Testis (tissue), 2 donors: Measurements from ENCODE around the gene NT5C1A.

Source experiments
- POLR2A ChIP-seq: fragments of 450-650 bp; IDR thresholded peaks from one replicate; pipeline ENCODE4 v1.6.1; 2017; ENCODE audit warnings: antibody characterized with exemption, mild to moderate bottlenecking, moderate library complexity
- TF ChIP-seq, protein P1 (sequence below), 3 experiments: fragments of 450-650 bp in 2 of 3; fragments of 200-600 bp in 1 of 3; sonication (generic) in 1 of 3; IDR thresholded peaks; one replicate each; pipeline ENCODE4 v1.5.1; 2016 to 2019; ENCODE audit warnings: antibody characterized with exemption in 3 of 3, mild to moderate bottlenecking in 2 of 3, moderate library complexity in 1 of 3

GRCh38 chr1:39625009-39625408, 46.9 kb downstream of the NT5C1A start:
- TF ChIP-seq, protein P1, sequence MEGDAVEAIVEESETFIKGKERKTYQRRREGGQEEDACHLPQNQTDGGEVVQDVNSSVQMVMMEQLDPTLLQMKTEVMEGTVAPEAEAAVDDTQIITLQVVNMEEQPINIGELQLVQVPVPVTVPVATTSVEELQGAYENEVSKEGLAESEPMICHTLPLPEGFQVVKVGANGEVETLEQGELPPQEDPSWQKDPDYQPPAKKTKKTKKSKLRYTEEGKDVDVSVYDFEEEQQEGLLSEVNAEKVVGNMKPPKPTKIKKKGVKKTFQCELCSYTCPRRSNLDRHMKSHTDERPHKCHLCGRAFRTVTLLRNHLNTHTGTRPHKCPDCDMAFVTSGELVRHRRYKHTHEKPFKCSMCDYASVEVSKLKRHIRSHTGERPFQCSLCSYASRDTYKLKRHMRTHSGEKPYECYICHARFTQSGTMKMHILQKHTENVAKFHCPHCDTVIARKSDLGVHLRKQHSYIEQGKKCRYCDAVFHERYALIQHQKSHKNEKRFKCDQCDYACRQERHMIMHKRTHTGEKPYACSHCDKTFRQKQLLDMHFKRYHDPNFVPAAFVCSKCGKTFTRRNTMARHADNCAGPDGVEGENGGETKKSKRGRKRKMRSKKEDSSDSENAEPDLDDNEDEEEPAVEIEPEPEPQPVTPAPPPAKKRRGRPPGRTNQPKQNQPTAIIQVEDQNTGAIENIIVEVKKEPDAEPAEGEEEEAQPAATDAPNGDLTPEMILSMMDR (IDR thresholded peaks at IDR 0.05): no peak
- no peak for TF ChIP-seq POLR2A
